IPS-18c (cell line): ENCODE measurements around the gene MCTP1.

Experiments
- H3K4me3 ChIP-seq: 2 replicates; pipeline ENCODE4 v1.7.0; 2013; ENCODE audit warnings: low read depth, mild to moderate bottlenecking, low read length, moderate library complexity; ENCODE audit not compliant: insufficient read depth
- H3K9me3 ChIP-seq: one replicate; pipeline ENCODE4 v1.6.1; 2013; ENCODE audit warnings: mild to moderate bottlenecking, low read length, moderate library complexity; ENCODE audit not compliant: control insufficient read depth, insufficient read depth

MCTP1 gene

GRCh38 chr5:94691291-94691690 lies 593.6 kb downstream of the MCTP1 start:
- H3K4me3 ChIP-seq = no peak overlapping the region
- H3K9me3 ChIP-seq = no peaks in the 10 kb centered on the region

- Histone ChIP-seq H3K9me3 (no peaks in the 10 kb centered on the region), H3K4me3 (no peak overlapping the region)
Measured at GRCh38 chr5:94690778-94691177, 594.1 kb downstream of the MCTP1 start.

- no peak overlapping the region for H3K4me3 ChIP-seq
- no peaks in the 10 kb centered on the region for H3K9me3 ChIP-seq
Measured at GRCh38 chr5:94689908-94690307, 595.0 kb downstream of the MCTP1 start.

GRCh38 chr5:94682814-94683520 lies 601.9 kb downstream of the MCTP1 start:
- Histone ChIP-seq H3K9me3 (no peaks in the 10 kb centered on the region), H3K4me3 (no peak overlapping the region)

- no peak overlapping the region for H3K4me3 ChIP-seq
Measured at GRCh38 chr5:94675965-94676618, 608.8 kb downstream of the MCTP1 start.

GRCh38 chr5:94674490-94675382 lies 610.2 kb downstream of the MCTP1 start:
- H3K9me3 ChIP-seq = no peaks in the 10 kb centered on the region
- no peak overlapping the region for H3K4me3 ChIP-seq

More at GRCh38 chr5:94675965-94676618, 608.8 kb downstream of the MCTP1 start:
- no peaks in the 10 kb centered on the region for H3K9me3 ChIP-seq

- Histone ChIP-seq H3K9me3 (no peaks in the 10 kb centered on the region), H3K4me3 (no peak overlapping the region)
Measured at GRCh38 chr5:94672746-94673145, 612.1 kb downstream of the MCTP1 start.

GRCh38 chr5:94670726-94671125 lies 614.2 kb downstream of the MCTP1 start:
- H3K4me3 ChIP-seq = no peak overlapping the region
- H3K9me3 ChIP-seq = no peaks in the 10 kb centered on the region

- no peak overlapping the region for H3K4me3 ChIP-seq
- no peaks in the 10 kb centered on the region for H3K9me3 ChIP-seq
Measured at GRCh38 chr5:94667937-94668336, 617.0 kb downstream of the MCTP1 start.

GRCh38 chr5:94661086-94661485 lies 623.8 kb downstream of the MCTP1 start:
- no peaks in the 10 kb centered on the region for H3K9me3 ChIP-seq
- H3K4me3 ChIP-seq = no peak overlapping the region

- no peaks in the 10 kb centered on the region for H3K9me3 ChIP-seq
- no peak overlapping the region for H3K4me3 ChIP-seq
Measured at GRCh38 chr5:94660506-94660905, 624.4 kb downstream of the MCTP1 start.

GRCh38 chr5:94658272-94658671 lies 626.6 kb downstream of the MCTP1 start:
- no peaks in the 10 kb centered on the region for H3K9me3 ChIP-seq
- H3K4me3 ChIP-seq = no peak overlapping the region
